HUES48 (cell line): ENCODE measurements around the gene HSCB.
A peak's percentile ranks its signal among the peaks of the same experiment; 100 is the strongest.
"Not testable (repeated sequence)": the region's sequence is repeated elsewhere in the genome, so short reads cannot be mapped to it uniquely, and the experiment has no call there.

Experiments
- H3K27ac ChIP-seq: one replicate; pipeline ENCODE4 v1.7.0; 2013; ENCODE audit warnings: low read depth, low read length, inconsistent platforms
- H3K27me3 ChIP-seq: 2 replicates; pipeline ENCODE4 v1.6.1; 2013; ENCODE audit warnings: mild to moderate bottlenecking, low read length; ENCODE audit not compliant: control insufficient read depth, insufficient read depth
- H3K36me3 ChIP-seq: 2 replicates; pipeline ENCODE4 v1.6.1; 2013; ENCODE audit warnings: low read length; ENCODE audit not compliant: control insufficient read depth, insufficient read depth
- H3K4me1 ChIP-seq: 2 replicates; pipeline ENCODE4 v1.6.1; 2013; ENCODE audit warnings: mild to moderate bottlenecking, low read length; ENCODE audit not compliant: control insufficient read depth, insufficient read depth
- H3K4me3 ChIP-seq: 2 replicates; pipeline ENCODE4 v1.5.1; 2013; ENCODE audit warnings: mild to moderate bottlenecking, low read depth, low read length
- H3K9ac ChIP-seq: 2 replicates; pipeline ENCODE4 v1.6.1; 2013; ENCODE audit warnings: mild to moderate bottlenecking, low read depth, low read length, moderate library complexity
- H3K9me3 ChIP-seq: 2 replicates; pipeline ENCODE4 v1.6.1; 2013; ENCODE audit warnings: low read length; ENCODE audit not compliant: control insufficient read depth, insufficient read depth

Gene HSCB

GRCh38 chr22:28793976-28794584 lies 52.2 kb downstream of the HSCB start:
- H3K4me1 ChIP-seq, result 0 out of 2 replicates have a peak, but pooled peaks cover 4% of the 10 kb centered on the region
- no peak overlapping the region for H3K9ac ChIP-seq
- H3K9me3 ChIP-seq, result no peaks in the 10 kb centered on the region
- H3K4me3 ChIP-seq, result no peak overlapping the region
- peaks cover 54% of the 10 kb centered on the region for H3K36me3 ChIP-seq
- H3K27ac ChIP-seq, result no peak overlapping the region
- H3K27me3 ChIP-seq, result no peaks in the 10 kb centered on the region

GRCh38 chr22:28795071-28795693 lies 53.3 kb downstream of the HSCB start:
- H3K9ac ChIP-seq, result no peak overlapping the region
- peaks cover 54% of the 10 kb centered on the region for H3K36me3 ChIP-seq
- H3K27ac ChIP-seq, result no peak overlapping the region
- no peaks in the 10 kb centered on the region for H3K27me3 ChIP-seq
- no peaks in the 10 kb centered on the region for H3K9me3 ChIP-seq
- H3K4me3 ChIP-seq, result no peak overlapping the region
- 0 out of 2 replicates have a peak, but pooled peaks cover 4% of the 10 kb centered on the region for H3K4me1 ChIP-seq

DNA sequence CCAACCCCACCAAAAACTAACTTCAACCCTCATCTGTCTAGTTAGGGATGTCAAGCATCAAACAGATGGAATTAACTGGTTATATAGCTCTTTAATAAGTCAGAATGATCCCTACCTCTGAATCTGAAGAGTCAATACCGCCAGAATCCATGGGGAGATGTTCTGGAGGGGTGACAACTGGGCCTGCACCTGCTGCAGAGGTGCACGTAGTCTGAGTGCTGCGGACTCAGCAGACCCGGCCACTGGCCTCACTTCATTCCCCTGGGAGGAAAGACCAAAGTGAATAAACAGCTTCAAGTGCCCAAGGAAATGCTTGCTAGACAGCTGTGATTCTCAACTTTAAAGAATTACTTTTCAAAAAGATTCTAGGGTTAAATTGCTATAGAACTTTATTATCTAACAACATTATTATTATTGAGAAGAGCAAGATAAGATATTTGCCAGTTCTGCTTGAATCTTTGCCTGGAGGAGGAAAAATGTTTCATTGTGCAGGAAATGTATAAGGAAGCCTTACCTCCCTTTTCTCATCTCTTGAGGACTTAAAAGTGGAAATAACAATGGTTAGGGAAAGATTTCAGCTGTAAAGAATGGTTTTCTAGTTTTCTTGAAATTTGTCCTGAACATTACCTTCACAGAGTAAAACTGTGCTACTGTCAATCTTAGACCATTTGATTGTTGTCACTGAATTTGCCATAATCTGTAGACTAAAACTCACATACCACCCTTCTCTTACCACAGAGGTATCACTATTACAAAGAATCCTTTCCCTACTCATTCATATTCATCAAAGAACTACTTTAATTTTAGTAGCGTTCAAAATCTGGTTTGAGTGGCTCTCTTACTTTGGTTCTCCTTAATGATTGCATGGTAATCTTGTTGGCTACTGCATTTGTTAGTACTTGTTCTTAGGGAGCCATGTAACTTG lies 54.4 kb downstream of the HSCB start:
- H3K36me3 ChIP-seq, result peaks cover 54% of the 10 kb centered on the region
- H3K4me3 ChIP-seq, result no peak overlapping the region
- H3K27me3 ChIP-seq, result no peaks in the 10 kb centered on the region
- no peak overlapping the region for H3K9ac ChIP-seq
- H3K9me3 ChIP-seq, result no peaks in the 10 kb centered on the region
- 0 out of 2 replicates have a peak, but pooled peaks cover 4% of the 10 kb centered on the region for H3K4me1 ChIP-seq
- no peak overlapping the region for H3K27ac ChIP-seq

DNA sequence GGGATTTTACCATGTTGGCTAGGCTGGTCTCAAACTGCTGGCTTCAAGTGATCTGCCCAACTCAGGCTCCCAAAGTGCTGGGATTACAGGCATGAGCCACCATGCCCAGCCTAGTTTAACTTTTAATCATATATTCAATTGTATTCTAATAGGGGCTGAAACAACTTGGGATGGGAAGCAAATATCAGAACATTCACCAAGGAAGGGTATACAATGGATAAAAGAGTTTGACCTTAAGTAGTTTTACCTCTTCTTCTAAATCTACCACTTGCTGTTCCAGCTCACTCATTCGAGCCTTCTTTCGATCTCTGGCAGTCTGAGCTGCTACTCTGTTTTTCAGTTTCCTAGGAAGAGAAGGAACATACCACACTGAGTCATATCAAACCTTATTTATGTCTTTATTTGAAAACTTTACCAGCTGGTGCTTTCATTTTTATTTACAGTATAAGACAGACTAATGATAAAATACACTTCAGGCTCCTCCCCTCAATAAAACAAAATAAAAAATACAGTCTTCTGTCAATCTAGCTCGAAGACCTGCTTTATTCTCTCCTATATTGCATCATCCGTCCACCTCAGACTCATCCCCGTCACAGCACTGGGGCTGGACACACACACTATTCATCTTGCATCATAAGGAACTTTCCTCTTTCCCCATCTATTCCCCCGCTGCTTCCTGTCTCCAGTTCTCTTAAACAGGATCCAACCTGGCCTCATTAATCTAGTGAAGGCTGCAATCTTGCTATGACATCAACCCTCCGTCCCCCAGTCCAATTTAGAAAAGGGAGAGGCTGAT lies 57.2 kb downstream of the HSCB start:
- Histone ChIP-seq H3K9ac (peak overlapping the region; percentile 97), H3K27me3 (no peaks in the 10 kb centered on the region), H3K4me3 (peak overlapping the region; percentile 98), H3K36me3 (peaks cover 50% of the 10 kb centered on the region), H3K4me1 (peaks cover 12% of the 10 kb centered on the region), H3K27ac (peak overlapping the region; percentile 93), H3K9me3 (no peaks in the 10 kb centered on the region)

- Histone ChIP-seq H3K4me1 (peaks cover 12% of the 10 kb centered on the region), H3K36me3 (peaks cover 43% of the 10 kb centered on the region), H3K9me3 (no peaks in the 10 kb centered on the region), H3K27ac (peak overlapping the region; percentile 93), H3K27me3 (no peaks in the 10 kb centered on the region), H3K9ac (peak overlapping the region; percentile 97), H3K4me3 (peak overlapping the region; percentile 98)
Observed at GRCh38 chr22:28799606-28800307, 57.9 kb downstream of the HSCB start.

- Histone ChIP-seq H3K9ac (peak within 1 kb of the TSS; percentile 97), H3K9me3 (no peaks in the 10 kb centered on the region), H3K4me3 (peak within 1 kb of the TSS; percentile 98), H3K27ac (peak within 1 kb of the TSS; percentile 93), H3K36me3 (peaks cover 35% of the 10 kb centered on the region), H3K4me1 (peaks cover 12% of the 10 kb centered on the region), H3K27me3 (no peaks in the 10 kb centered on the region)
Observed at GRCh38 chr22:28800308-28801041, 58.6 kb downstream of the HSCB start, which contains the start of gene XBP1. Gene XBP1 (minus strand): TSS chr22:28800569.

- Histone ChIP-seq H3K4me1 (peaks cover 12% of the 10 kb centered on the region), H3K36me3 (peaks cover 20% of the 10 kb centered on the region), H3K27ac (no peak overlapping the region), H3K9ac (no peak overlapping the region), H3K9me3 (no peaks in the 10 kb centered on the region), H3K27me3 (no peaks in the 10 kb centered on the region), H3K4me3 (no peak overlapping the region)
Observed at GRCh38 chr22:28801845-28802594, 60.2 kb downstream of the HSCB start.

GRCh38 chr22:28802595-28803123 lies 60.8 kb downstream of the HSCB start:
- Histone ChIP-seq H3K36me3 (peaks cover 14% of the 10 kb centered on the region), H3K27ac (no peak overlapping the region), H3K27me3 (no peaks in the 10 kb centered on the region), H3K4me3 (no peak overlapping the region), H3K9ac (no peak overlapping the region), H3K4me1 (peaks cover 12% of the 10 kb centered on the region), H3K9me3 (no peaks in the 10 kb centered on the region)

GRCh38 chr22:28805426-28805825 lies 63.6 kb downstream of the HSCB start:
- not testable (repeated sequence) for H3K9me3 ChIP-seq, H3K4me1 ChIP-seq, H3K9ac ChIP-seq, H3K36me3 ChIP-seq, H3K27ac ChIP-seq, H3K27me3 ChIP-seq, H3K4me3 ChIP-seq
